ENCODE data around the gene DDX10. TPM values are rescaled to one million over a fixed set of nuclear protein-coding genes. Genes with fewer than 3 reads are reported as not detected.

The DDX10 gene
- total RNA-seq, 2 donors from 2014 or later = 18.5 to 33.1 TPM

DNA sequence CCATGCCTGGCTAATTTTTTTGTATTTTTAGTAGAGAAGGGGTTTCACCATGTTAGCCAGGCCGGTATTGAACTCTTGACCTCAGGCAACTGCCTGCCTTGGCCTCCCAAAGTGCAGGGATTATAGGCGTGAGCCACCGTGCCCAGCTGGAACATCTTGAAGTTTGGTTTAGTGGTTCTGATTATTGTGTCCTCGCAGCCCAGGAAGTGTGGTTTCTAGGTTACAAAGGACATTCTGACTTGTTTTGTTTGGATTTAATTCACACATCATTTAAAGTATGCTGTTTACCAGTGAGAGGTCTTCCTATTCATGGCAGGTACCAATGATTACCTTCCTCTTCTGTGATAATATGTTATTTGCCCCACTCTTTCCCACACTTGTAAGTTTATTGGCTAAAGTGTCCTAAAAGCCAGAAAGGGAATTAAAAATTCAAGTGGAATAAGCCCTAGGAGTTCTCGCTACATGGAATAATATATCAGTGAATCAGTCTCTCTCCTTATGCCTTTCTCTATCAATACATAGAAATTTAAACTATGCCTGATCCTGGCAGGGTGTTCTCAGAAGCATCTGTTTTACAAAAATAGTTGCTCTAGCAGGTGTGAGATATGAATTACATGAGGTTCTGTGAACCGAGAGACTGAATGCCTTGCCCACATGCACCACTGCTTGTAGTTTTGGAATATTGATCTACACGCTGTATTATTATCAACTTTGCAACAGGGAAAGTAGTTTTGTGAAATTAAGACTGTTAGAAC lies 263.1 kb downstream of the DDX10 start:
- TF ChIP-seq POLR2A (IDR thresholded peaks at IDR 0.05) (no peak), POLR2AphosphoS5 (IDR thresholded peaks at IDR 0.05) (no peak)
- TF ChIP-seq, protein P1, sequence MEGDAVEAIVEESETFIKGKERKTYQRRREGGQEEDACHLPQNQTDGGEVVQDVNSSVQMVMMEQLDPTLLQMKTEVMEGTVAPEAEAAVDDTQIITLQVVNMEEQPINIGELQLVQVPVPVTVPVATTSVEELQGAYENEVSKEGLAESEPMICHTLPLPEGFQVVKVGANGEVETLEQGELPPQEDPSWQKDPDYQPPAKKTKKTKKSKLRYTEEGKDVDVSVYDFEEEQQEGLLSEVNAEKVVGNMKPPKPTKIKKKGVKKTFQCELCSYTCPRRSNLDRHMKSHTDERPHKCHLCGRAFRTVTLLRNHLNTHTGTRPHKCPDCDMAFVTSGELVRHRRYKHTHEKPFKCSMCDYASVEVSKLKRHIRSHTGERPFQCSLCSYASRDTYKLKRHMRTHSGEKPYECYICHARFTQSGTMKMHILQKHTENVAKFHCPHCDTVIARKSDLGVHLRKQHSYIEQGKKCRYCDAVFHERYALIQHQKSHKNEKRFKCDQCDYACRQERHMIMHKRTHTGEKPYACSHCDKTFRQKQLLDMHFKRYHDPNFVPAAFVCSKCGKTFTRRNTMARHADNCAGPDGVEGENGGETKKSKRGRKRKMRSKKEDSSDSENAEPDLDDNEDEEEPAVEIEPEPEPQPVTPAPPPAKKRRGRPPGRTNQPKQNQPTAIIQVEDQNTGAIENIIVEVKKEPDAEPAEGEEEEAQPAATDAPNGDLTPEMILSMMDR (IDR thresholded peaks at IDR 0.05) = no peak
- H3K36me3 ChIP-seq = no peaks in the 10 kb centered on the region
- intact Hi-C loops (cut with DNase I) = no loop called here
- H3K4me1 ChIP-seq (replicated peaks) = no peaks in the 10 kb centered on the region
- H3K4me3 ChIP-seq = no peak overlapping the region
- no peak for DNase-seq (ENCODE audit: low spot score)
- no peaks in the 10 kb centered on the region for H3K27me3 ChIP-seq (replicated peaks; ENCODE audit: insufficient read depth)
- 89% methylated on average over 7 of the region's 7 CpGs for WGBS
- H3K9me3 ChIP-seq = no peaks in the 10 kb centered on the region
- no peak overlapping the region for H3K27ac ChIP-seq

DNA sequence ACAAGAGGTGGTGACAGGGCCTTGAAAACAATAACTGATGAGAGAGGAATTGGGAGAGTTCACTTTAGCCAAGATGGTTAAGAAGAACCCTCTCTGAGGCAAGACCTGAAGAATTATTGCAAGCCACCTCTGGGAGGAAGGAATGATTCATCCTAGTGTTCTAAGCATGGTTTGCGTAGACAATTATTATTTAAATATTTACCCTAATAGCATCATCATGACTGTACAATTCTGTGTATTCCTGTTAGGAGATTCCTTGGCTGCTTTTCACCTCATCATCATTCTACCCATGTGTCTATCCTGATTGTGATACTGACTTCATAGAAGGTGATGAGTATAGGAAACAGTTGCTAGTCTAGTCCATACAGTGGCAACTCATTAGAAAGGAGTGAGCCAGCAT lies 264.4 kb downstream of the DDX10 start:
- Histone ChIP-seq H3K4me1 (replicated peaks) (no peaks in the 10 kb centered on the region), H3K4me3 (no peak overlapping the region), H3K9me3 (no peaks in the 10 kb centered on the region), H3K27me3 (replicated peaks; ENCODE audit: insufficient read depth) (no peaks in the 10 kb centered on the region), H3K27ac (no peak overlapping the region), H3K36me3 (no peaks in the 10 kb centered on the region)
- intact Hi-C loops (cut with DNase I) = no loop called here
- WGBS = 87% methylated on average over 1 of the region's 1 CpG
- no peak for TF ChIP-seq POLR2A (IDR thresholded peaks at IDR 0.05)
- no peak for TF ChIP-seq POLR2AphosphoS5 (IDR thresholded peaks at IDR 0.05)
- TF ChIP-seq, protein P1 (IDR thresholded peaks at IDR 0.05) = no peak
- no peak for DNase-seq (ENCODE audit: low spot score)

DNA sequence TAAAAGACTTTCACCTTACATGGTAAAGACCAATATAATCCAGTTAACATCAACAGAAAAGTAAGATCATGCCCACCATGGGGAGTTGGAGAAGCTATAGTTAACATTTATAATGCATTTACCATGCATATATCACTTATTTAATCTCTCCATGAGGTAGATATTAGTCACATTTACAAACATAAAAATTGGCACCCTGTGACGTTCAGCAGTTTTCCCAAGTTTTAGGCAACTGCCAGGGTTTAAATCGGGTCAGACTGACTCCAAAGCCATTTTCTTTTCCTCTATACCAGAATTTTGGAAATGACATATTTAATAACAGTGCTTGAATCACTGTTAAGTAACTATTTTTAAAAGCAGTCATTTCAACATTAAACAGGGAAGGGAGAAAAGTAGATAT lies 266.3 kb downstream of the DDX10 start:
- Histone ChIP-seq H3K4me3 (no peak overlapping the region), H3K27me3 (replicated peaks; ENCODE audit: insufficient read depth) (no peaks in the 10 kb centered on the region), H3K4me1 (replicated peaks) (no peaks in the 10 kb centered on the region), H3K27ac (no peak overlapping the region), H3K9me3 (no peaks in the 10 kb centered on the region), H3K36me3 (no peaks in the 10 kb centered on the region)
- DNase-seq (ENCODE audit: low spot score) = no peak
- WGBS = 79% methylated on average over 2 of the region's 2 CpGs
- intact Hi-C loops (cut with DNase I) = no loop called here
- no peak for TF ChIP-seq POLR2A (IDR thresholded peaks at IDR 0.05)
- TF ChIP-seq, protein P1 (IDR thresholded peaks at IDR 0.05) = no peak
- TF ChIP-seq POLR2AphosphoS5 (IDR thresholded peaks at IDR 0.05) = no peak

DNA sequence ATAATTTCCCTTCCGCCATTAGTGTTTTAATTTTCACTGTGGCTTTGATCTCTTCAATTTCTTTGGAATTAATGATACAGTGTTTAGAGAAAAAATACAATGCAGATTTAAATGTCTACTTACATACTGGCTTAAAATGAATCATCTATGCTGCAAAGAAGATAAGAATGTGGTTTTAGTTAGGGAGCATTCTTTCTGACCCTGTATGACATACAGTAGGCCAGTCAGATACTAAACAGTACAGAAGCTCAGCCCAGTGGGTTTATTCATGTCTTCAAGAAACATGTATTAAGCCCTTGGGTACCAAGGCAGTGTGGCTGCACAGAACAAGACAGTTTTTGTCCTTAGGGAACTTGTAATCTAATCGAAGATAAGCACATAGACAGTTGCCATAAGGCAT lies 268.8 kb downstream of the DDX10 start:
- H3K27me3 ChIP-seq (replicated peaks; ENCODE audit: insufficient read depth) = no peaks in the 10 kb centered on the region
- intact Hi-C loops (cut with DNase I) = no loop called here

GRCh38 chr11:108934289-108934688 lies 269.4 kb downstream of the DDX10 start:
- intact Hi-C loops (cut with DNase I) = no loop called here
- TF ChIP-seq POLR2AphosphoS5 (IDR thresholded peaks at IDR 0.05) (no peak), POLR2A (IDR thresholded peaks at IDR 0.05) (no peak)
- TF ChIP-seq, protein P1 (IDR thresholded peaks at IDR 0.05) = no peak

More for the DNA sequence above, 268.8 kb downstream of the DDX10 start:
- Histone ChIP-seq H3K9me3 (no peaks in the 10 kb centered on the region), H3K4me3 (no peak overlapping the region), H3K36me3 (no peaks in the 10 kb centered on the region), H3K4me1 (replicated peaks) (no peaks in the 10 kb centered on the region), H3K27ac (no peak overlapping the region)
- WGBS = 88% methylated on average over 2 of the region's 2 CpGs
- TF ChIP-seq, protein P1 (IDR thresholded peaks at IDR 0.05) = no peak
- no peak for DNase-seq (ENCODE audit: low spot score)

More at GRCh38 chr11:108934289-108934688, 269.4 kb downstream of the DDX10 start:
- H3K4me1 ChIP-seq (replicated peaks) = no peaks in the 10 kb centered on the region
- H3K9me3 ChIP-seq = no peaks in the 10 kb centered on the region
- no peak overlapping the region for H3K27ac ChIP-seq
- H3K4me3 ChIP-seq = no peak overlapping the region
- H3K36me3 ChIP-seq = no peaks in the 10 kb centered on the region
- no peaks in the 10 kb centered on the region for H3K27me3 ChIP-seq (replicated peaks; ENCODE audit: insufficient read depth)
- DNase-seq (ENCODE audit: low spot score) = no peak
